HG03575 (cell line): ENCODE data around the gene NTSR1.
"Not testable (repeated sequence)": the region's sequence is repeated elsewhere in the genome, so short reads cannot be mapped to it uniquely, and the experiment has no call there.

Experiments used
- ATAC-seq: cut with Tn5 transposase; IDR thresholded peaks from one replicate; pipeline ENCODE4 v1.9.1; 2021; ENCODE audit not compliant: unreplicated experiment, insufficient number of reproducible peaks, low FRiP score; ENCODE audit errors: extremely low read depth

The NTSR1 gene

DNA sequence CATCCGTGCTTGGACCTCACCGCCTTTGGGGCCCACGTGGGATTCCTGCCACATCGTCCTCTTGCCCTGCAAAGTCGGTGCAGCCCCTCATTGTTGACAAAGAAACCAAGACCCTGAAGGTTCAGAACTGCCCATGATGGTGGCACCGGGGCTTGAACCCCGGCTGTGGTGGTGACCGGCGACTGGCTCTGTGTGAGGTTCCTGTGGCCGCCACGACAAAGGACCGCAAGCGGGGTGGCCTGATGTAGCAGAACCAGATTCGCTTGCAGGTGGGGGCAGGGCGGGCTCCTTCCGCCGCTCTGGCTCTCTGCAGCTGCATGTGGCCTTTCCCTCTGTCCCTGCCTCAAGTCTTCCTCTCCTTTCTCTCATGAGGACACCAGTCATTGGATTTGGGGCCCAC, 37.6 kb upstream of the NTSR1 start:
- ATAC-seq: no peak

DNA sequence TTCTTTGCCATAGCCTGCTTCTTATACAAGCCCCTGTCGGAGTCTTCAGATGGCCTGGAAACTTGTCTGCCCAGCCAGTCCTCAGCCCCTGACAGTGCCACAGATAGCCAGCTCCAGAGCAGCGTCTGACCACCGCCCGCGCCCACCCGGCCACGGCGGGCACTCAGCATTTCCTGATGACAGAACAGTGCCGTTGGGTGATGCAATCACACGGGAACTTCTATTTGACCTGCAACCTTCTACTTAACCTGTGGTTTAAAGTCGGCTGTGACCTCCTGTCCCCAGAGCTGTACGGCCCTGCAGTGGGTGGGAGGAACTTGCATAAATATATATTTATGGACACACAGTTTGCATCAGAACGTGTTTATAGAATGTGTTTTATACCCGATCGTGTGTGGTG, 36.9 kb upstream of the NTSR1 start:
- no peak for ATAC-seq

DNA sequence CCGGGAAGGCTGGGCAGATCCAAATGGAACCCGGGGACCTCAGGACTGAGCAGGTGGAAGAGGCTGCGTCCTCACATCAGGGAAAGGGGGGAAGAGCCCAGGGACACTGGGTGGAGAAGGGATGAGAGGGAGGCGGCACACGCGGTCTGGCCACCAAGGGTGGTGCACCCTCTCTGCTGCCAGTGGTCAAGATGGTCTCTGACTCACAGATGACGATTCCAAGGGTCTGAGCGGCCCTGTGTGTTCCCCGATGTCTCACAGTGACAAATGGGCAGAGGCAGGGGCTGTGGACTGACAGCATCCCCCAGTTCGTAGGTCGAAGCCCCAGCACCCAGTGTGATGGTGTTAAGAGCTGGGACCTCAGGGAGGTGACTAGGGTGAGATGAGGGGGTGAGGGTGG, 34.3 kb upstream of the NTSR1 start:
- no peak for ATAC-seq

DNA sequence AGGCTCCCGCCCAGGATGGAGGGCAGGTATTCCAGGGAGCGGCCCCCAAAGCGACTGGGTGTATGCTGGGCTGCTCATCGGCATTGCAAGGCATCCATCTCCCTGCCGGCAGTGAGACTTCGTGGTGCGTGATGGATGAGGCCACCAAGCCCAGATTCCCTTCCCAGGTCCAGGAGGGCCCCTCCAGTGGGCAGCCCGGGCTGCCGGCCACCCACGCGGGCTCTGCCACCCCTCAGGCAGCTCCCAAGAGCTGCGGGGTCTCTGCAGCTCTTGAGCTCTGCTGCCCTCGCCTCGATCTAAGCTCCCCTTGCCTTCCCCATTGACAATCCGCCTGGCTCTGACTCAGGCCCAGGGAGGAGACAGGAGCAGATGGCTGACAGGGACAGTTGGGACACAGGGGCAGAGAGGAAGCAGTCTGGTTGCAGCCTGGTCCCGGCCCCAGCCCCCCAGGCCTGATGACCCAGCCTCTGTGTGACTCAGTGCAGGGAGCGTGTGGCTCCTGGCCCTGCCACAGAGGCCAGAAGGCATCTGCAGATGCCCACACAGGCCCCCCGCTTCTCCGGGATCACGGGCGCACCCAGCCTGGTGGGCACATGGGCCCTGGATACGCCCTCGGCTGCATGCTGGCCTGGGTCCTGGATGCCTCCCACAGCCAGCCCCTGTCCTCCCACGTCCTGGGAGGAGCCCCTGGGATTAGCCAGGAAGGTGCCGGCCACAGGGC, 33.3 kb upstream of the NTSR1 start:
- no peak for ATAC-seq

DNA sequence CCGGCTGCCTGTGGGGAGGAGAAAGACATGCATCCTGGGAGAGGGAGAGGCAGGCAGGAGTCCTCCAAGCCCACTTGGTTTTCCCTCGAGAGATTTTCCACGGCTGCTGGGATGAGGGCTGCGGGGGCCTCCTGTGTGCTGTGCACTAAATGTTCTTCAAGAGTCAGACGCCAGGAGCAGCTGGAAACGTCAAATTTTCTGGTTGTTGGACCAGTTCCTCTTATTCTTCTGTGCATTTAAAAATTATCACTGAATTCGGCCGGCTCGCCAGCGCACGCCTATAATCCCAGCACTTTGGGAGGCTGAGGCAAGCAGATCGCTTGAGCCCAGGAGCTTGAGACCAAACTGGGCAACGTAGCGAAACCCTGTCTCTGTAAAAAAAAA, 32.8 kb upstream of the NTSR1 start:
- no peak for ATAC-seq

DNA sequence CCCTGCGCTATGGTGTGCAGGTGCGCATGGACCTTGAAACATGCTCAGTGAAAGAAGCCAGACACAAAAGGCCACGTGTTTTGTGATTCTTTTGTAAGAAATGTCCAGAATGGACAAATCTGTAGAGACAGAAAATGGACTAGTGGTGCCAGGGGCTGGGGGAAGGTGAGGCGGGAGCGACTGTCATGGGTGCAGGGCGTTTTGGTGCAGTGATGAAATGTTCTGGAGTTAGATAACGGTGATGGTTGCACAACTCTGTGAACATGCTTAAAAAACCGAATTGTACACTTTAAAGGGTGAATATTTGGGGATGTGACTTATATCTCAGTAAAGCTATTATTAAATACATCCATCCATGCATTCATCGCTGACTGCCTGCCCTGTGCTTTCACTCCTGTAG, 31.7 kb upstream of the NTSR1 start:
- ATAC-seq: no peak

DNA sequence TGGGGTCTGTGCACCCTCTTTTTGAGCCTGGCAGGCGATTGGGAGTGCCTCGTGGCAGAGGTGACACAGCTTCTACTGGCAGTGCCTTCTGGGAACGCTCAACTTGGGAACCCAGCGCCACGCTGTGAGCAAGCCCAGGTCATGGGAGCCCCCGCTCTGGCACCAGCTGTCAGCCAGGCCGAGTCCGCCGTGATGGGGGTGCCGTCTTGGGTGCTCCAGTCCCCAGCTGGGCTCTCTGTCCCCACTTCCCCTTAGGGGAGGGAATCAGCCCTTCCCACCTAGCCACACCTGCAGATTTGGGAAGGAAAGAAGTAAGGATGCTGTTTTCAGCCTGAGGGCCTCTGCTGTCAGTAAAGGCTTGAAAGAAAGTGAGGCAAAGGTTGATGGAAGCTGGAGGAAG, 31.0 kb upstream of the NTSR1 start:
- no peak for ATAC-seq

DNA sequence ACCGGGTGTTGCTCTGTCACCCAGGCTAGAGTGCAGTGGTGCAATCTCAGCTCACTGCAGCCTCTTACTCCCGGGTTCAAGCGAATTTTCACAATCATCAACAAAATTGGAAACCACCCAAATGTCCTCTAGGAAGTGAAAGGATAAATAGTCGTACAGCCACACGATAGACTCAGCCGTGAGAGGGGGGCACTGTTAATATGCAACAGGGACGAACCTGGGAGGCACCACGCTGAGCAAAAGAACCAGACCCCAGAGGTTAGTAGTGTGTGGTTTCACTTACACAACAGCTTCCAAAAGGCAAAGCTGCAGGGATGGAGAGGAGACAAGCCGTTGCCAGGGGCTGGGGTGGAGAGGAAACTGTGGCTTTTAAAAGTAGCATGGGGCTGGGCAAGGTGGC, 30.1 kb upstream of the NTSR1 start:
- no peak for ATAC-seq

DNA sequence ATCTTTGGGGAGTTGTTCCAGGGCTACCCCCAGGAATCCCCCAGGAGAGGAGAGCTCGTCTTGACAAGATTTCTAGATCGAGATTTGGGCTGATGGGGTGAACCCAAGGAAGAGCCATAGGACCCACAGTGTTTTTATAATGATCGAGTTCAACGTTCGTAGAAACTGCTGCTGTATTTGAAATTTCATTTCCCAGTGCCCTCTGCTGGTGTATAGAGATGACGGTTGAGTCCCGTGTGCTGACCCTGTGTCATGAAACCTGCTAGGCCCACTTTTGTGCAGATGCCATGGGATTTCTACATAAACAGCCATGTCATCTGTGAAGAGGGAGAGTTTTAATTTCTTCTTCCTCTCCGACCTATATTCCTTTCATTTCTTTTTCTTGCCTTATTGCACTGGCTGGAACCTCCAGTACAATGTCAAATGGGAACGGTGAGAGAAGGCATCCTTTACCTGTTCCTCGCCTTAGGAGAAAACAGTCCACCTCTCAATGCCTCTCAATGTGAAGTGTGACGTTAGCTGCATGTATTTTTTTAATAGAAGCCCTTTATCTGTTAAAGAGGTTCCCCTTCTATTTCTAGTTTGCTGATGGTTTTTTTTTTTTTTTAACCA, 28.6 kb upstream of the NTSR1 start:
- no peak for ATAC-seq

DNA sequence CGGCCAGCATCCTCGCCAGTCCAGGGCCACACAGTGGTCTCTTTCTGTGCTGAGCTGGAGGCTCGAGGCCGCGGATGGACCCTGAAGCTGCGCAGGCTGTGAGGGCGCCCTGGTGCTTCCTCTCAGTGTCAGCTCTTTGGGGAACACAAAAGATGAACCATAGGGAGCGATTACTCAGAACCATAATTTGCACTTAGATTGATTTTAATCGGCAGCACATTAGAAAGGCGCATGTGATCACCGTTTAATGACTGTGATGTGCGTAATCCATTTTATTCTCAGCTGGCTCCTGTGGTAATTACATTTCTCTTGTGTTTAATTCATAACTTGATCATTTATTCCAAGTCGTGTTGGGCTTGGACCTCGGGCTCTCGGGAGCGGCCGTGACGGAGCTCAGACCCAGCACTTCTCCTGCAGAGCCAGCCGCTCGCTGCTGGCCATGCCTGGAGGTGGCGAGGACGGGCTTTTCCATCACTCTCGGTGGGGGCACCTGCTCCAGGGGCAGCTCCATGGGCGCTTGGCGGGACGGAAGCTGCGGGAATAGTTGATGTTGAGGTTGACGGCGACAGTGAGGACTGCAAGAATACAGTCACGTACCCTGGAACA, 25.6 kb upstream of the NTSR1 start:
- ATAC-seq: no peak

DNA sequence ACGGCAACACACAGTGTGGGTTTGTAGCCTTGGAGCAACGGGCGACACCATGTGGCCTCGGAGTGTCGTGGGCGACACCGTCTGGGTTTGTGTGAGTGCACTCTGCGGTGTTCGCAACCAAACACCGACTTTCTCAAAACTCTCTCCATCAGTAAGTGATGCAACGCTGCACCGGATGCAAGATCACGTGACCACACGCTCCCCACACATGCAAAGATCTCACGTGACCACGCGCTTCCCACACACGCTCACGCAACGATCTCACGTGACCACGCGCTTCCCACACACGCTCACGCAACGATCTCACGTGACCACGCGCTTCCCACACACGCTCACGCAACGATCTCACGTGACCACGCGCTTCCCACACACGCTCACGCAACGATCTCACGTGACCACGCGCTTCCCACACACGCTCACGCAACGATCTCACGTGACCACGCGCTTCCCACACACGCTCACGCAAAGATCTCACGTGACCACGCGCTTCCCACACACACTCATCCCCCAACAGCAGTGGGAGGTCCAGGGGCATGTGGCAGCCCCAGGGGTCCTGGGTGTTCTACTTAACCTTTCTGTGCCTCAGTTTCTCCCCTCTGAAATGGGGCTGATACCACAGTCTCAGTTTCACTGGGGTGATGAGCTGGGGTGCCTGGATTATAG, 24.8 kb upstream of the NTSR1 start:
- not testable (repeated sequence) for ATAC-seq

DNA sequence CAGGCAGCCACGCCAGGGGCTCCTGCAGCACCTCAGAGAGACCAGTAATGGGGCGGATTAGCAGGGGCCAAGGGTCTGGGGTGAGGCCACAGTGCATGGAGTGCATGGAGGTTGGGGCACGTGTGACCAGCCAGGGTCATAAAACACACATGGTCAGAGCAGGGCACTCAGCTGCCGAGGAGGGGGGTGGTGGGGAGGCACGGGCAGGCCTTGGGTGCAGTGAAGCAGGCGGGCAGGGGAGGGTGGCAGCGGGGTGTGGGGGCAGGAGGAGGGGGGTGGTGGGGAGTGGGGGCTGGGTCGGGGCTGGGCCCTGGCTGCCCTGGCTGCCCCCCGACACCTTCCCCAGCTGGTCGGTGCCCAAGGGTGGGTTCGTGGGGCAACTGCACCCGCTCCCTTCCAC, 23.7 kb upstream of the NTSR1 start:
- ATAC-seq: no peak

DNA sequence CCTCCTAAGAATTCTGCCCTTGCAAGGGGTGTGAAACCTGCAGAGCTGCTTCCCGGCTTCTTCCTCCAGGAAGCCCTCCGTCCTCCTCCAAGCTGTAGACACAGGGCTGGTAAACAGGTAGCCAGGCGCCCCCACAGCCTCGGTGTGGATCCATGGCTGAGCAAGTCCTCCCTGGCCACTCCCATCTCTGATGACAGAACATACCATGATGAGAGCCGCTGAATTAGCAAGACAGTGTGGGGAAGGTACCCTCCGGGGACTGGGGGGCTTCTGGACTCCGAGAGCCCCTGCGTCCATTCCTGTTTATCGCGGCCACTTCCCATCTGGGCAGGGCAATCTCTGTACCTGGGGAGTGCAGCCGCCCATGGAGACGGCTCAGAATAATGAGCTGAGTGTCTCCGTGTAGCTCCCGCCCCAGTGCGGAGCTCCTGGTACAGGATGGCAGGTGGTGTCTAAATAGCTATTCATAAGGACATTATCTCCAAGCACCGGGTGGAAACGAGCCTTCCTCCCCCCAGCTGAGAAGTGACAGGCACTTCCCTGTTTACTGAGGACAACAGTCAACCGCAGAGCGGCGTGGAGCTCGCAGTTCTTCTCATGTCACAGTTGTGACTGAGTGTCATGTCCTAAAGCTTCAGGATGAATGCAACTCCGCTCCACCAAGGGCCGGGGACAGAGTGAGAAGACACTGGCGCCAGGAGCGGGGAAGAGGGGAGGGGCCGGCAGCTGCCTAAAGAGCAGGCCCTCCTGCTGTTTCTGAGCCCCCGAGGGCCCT, 22.7 kb upstream of the NTSR1 start:
- ATAC-seq: no peak

DNA sequence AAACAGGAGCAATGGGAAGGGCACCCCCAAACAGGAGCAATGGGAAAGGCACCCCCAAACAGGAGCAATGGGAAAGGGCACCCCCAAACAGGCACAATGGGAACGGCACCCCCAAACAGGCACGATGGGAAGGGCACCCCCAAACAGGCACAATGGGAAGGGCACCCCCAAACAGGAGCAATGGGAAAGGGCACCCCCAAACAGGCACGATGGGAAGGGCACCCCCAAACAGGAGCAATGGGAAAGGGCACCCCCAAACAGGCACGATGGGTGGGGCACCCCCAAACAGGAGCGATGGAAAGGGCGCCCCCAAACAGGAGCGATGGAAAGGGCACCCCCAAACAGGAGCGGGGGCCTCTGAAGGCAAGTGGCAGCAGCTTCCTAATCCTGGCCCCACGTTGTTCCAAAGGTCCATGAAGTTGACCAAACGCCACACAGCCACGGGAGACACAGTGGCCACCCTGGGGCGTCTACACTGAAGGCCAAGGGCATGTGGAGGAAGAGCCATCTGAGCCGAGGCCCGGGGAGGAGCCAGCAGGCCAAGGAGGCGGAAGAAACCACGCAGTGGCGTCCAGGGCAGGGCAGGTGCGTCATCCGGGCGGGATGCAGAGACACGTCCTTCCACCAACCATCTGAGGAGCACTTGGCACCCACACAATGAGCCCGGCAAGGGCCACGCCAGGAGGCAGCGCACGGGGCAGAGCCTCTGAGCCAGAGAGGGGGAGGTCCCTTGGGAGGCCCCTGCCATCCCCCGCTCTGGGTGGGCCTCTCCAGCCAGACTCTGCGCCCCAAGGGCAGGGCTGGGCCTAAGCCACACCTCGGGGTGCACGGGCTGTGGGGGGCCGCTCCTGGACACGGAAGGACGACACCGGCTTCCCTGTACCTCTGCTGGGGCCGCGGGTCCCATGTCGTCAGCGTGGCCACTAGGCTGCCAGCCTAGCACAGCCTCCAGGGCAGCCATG, 21.5 kb upstream of the NTSR1 start:
- ATAC-seq: no peak

DNA sequence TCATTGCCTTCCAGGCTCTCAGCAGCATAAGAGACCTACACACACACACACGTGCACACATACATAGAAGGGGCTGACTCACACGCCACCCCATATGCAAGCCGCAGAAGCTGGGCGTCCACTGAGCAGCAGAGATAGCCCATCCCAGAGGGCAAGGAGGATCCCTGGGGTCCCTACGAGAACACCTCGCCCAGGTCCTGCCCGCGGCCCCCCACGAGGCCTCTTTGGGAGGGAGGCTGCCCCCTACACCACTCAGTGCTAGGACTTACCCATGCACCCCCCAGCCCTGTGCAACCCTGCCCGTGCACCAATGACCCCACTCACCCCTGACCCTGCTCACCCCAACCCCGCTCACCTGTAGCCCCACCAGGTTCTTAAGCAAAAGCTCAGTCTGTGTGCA, 20.6 kb upstream of the NTSR1 start:
- ATAC-seq: no peak

DNA sequence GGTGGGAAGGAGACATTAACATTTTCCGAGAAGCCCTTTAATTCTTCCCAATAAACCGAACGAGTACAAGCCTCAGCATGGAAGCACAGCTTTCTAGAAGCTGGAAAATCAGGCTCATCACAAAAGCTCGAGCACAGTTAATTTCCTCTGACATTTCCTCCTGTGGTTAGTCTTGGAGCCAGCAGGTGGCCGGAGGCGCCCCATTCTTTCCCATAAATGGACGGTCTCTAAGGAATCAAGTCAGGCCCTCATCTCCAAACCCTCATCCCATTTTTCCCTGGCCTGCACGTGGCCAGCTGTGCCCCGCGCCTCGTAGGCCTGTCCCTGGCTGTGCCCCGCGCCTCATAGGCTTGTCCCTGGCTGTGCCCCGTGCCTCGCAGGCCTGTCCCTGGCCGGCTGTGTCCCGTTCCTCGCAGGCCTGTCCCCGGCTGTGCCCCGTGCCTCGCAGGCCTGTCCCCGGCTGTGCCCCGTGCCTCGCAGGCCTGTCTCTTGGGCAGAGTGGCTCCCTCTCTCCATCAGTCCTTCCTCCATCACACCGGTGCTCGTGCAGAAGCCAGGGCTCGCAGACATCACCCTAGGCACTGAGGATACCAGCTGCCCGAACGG, 19.7 kb upstream of the NTSR1 start:
- ATAC-seq: no peak

DNA sequence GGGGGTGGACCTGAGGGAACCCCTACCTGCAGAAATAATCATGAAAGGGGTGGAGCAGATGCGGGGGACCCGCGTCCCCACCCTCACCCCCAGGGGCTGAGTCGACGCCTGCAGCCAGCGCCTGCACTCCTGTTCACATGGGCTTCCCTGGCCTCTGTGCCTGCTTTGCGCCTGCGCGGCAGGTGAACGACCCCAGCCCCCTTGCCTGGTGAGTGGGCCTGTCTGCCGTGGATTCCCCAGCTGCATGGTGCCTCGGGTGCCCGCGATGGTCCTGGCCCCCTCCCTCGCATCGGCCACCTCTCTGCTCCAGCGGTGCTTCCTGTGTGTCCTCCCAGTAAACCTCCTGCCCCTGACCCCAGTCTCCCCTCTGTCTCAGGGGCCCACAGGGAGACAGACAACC, 18.8 kb upstream of the NTSR1 start:
- no peak for ATAC-seq

DNA sequence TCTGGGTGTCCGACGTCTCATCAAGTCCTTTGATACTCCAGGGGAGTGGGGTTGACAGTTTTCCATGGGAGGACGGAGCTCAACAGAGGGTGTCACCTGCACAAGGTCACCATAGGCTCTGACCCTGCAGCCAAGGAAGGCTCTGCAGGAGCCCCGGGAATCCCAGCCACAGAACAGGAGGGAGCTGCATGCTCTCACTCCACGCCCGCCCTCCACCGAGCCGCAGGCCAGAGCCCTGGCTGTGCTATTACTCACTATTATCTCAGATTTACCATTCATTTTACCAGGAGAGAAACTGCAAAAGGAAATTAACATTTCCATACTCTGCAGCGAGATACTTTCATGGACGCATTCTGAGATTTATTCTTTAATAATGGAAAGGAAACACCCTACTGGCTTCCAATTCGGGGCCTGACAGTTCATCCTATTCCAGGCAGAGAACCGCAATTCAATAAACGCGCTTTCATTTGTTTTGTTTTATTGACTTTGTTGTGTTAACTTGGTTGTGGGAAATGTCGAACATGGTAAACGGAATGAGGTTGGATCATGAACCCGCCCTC, 18.3 kb upstream of the NTSR1 start:
- ATAC-seq: no peak
